CD8-positive, alpha-beta memory T cell (primary cell): ENCODE data around the gene APH1A. TPM values are rescaled to one million over a fixed set of nuclear protein-coding genes. Genes with fewer than 3 reads are reported as not detected.
"Not testable (repeated sequence)": the region's sequence is repeated elsewhere in the genome, so short reads cannot be mapped to it uniquely, and the experiment has no call there.

ENCODE experiments used
- CTCF ChIA-PET: fragments of 350-600 bp; sonication (Branson Sonifier 250); formaldehyde crosslinking; loops from one replicate; lab custom pipeline; 2021; ENCODE audit warnings: antibody characterized with exemption; lab: Charles Lee
- POLR2A ChIA-PET: fragments of 350-600 bp; sonication (Branson Sonifier 250); formaldehyde crosslinking; loops from one replicate; lab custom pipeline; 2021; ENCODE audit warnings: antibody characterized with exemption; lab: Charles Lee
- DNase-seq, 5 donors: peaks; one replicate each; pipeline versions ENCODE4 v3.0.0 to v3.0.0-alpha.2; 2020 to 2022; ENCODE audit warnings: mixed read lengths in 1 of 5
- H3K27ac ChIP-seq: one replicate; pipeline ENCODE4 v1.7.0; 2013; ENCODE audit warnings: low read depth, mild to moderate bottlenecking, low read length, moderate library complexity
- H3K27me3 ChIP-seq: 2 replicates; pipeline ENCODE4 v1.7.0; 2013; ENCODE audit warnings: low read length, mild to moderate bottlenecking; ENCODE audit not compliant: insufficient read depth, poor library complexity, severe bottlenecking
- H3K36me3 ChIP-seq: 2 replicates; pipeline ENCODE4 v1.7.0; 2013; ENCODE audit warnings: mild to moderate bottlenecking, low read length, moderate library complexity; ENCODE audit not compliant: insufficient read depth
- H3K4me1 ChIP-seq: 2 replicates; pipeline ENCODE4 v1.7.0; 2013; ENCODE audit warnings: mild to moderate bottlenecking, low read length, moderate library complexity; ENCODE audit not compliant: insufficient read depth
- H3K4me3 ChIP-seq: 2 replicates; pipeline ENCODE4 v1.7.0; 2013; ENCODE audit warnings: mild to moderate bottlenecking, low read length
- H3K9me3 ChIP-seq: 2 replicates; pipeline ENCODE4 v1.7.0; 2013; ENCODE audit warnings: mild to moderate bottlenecking, low read length
- H3K27ac Mint-ChIP-seq, 8 donors: one replicate each; pipeline ENCODE4 v1.8.0; 2020 to 2021; ENCODE audit warnings: mixed read lengths in 8 of 8, mild to moderate bottlenecking in 6 of 8, inconsistent platforms in 3 of 8, moderate library complexity in 3 of 8
- H3K27me3 Mint-ChIP-seq, 2 donors: one replicate each; pipeline ENCODE4 v1.8.0; 2020 to 2021; ENCODE audit warnings: mixed read lengths in 2 of 2, mild to moderate bottlenecking in 1 of 2, moderate library complexity in 1 of 2
- H3K36me3 Mint-ChIP-seq, 3 donors: one replicate each; pipeline ENCODE4 v1.8.0; 2020 to 2021; ENCODE audit warnings: mixed read lengths in 3 of 3, inconsistent platforms in 1 of 3, mild to moderate bottlenecking in 1 of 3
- H3K4me1 Mint-ChIP-seq, 3 donors: one replicate each; pipeline ENCODE4 v1.8.0; 2020 to 2021; ENCODE audit warnings: mixed read lengths in 3 of 3, inconsistent platforms in 1 of 3, mild to moderate bottlenecking in 1 of 3
- H3K4me3 Mint-ChIP-seq, 7 donors: one replicate each; pipeline ENCODE4 v1.8.0; 2020 to 2021; ENCODE audit warnings: mixed read lengths in 7 of 7, mild to moderate bottlenecking in 6 of 7, moderate library complexity in 4 of 7, inconsistent platforms in 2 of 7
- H3K9me3 Mint-ChIP-seq, 5 donors: one replicate each; pipeline ENCODE4 v1.8.0; 2020 to 2022; ENCODE audit warnings: mixed read lengths in 5 of 5, mild to moderate bottlenecking in 3 of 5, moderate library complexity in 2 of 5, inconsistent platforms in 1 of 5
- polyA plus RNA-seq: library from polyadenylated mRNA; unstranded; fragments of 300-500 nt; fragmentation: Illumina TruSeq; gene quantifications from one replicate; pipeline ENCODE4 v1.2.3, GENCODE V29; 2021
- total RNA-seq, 2 experiments: library from RNA; stranded (reverse); gene quantifications; one replicate each; pipeline ENCODE4 v1.2.3, GENCODE V29; 2021

The APH1A gene
- total RNA-seq, result 100 to 1,000 TPM; 139 to 140 TPM
- polyA plus RNA-seq, result 63.4 TPM

DNA sequence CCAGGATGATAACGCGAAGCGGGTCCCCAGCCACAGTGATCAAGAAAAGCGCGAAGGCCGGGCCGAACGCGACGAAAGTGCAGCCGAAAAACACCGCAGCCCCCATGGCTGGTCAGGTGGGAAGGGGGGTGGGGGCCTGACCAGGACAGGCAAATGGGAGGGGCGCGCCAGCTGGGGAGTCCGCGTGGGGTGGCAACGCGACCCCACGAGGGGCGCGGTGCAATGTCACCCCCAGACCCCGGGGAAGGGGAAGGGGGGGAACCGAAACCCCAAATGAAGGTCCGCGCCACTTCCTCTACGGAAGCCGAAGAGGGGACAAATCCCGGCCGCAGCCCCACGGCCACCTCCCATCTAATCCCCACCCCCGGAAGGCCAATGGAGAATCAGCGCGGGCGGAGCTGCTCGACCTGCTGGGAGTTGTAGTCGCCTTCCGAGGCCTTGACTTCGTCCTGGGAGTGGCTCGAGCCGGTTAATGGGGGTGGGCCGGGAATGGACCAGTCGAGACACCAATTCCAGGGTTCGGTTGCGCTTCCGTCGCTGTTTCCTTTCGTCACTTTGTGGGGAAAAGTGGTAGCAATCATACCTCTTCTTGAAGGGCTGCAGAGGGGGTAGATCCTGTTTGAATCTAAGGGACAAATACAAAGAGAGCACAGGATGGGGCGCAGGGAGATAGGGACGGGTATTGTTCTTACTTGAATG is at the start of gene APH1A:
Gene APH1A, minus strand, starts transcription at position 312 of the 699 bp plus-strand sequence. Its CDS starts 206 bp downstream, at position 106.
- Mint-ChIP-seq H3K36me3 (peaks cover 3 to 52% (median 12%) of the 10 kb centered on the region in 3 donors), H3K27ac (peak within 1 kb of the TSS; percentile 88 to 100 (median 97)), H3K4me1 (peaks cover 24 to 35% (median 32%) of the 10 kb centered on the region in 3 donors), H3K4me3 (peak within 1 kb of the TSS; percentile 91 to 98 (median 93)), H3K9me3 (no peaks in the 10 kb centered on the region), H3K27me3 (peaks cover 0 to 5% of the 10 kb centered on the region in 2 donors)
- Histone ChIP-seq H3K4me3 (peak within 1 kb of the TSS; percentile 77), H3K36me3 (peaks cover 18% of the 10 kb centered on the region), H3K27me3 (no peaks in the 10 kb centered on the region), H3K4me1 (peaks cover 24% of the 10 kb centered on the region), H3K9me3 (no peaks in the 10 kb centered on the region), H3K27ac (peak within 1 kb of the TSS; percentile 94)
- ChIA-PET POLR2A (interaction anchor here (0.6 to 1.5 kb wide), 7 partner anchors 9 to 95 kb away, joined by 3 to 12 read pairs (median 4); partner anchors contain the start of genes CIART and RPRD2), CTCF (interaction anchor here (0.8 to 6.5 kb wide), 5 partner anchors 9 to 29 kb away, joined by 3 to 32 read pairs (median 4); partner anchors contain the start of gene CA14)
- DNase-seq, result peak; percentile 87 to 95 (median 88)

DNA sequence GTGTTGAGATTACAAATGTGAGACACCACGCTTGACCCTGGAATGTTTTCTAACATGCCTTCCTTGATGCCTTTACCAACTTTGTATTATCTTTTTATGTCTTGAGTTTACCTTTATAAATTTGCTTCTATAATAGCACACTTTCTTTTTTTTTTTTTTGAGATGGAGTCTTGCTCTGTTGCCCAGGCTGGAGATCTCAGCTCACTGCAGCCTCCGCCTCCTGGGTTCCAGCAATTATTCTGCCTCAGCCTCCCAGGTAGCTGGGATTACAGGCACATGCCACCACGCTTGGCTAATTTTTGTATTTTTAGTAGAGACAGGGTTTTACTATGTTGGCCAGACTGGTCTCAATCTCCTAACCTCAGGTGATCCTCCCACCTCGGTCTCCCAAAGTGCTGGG is 45.9 kb upstream of the APH1A start:
- H3K4me3 Mint-ChIP-seq, H3K4me1 Mint-ChIP-seq, H3K4me1 ChIP-seq, H3K27ac ChIP-seq, H3K4me3 ChIP-seq, H3K9me3 Mint-ChIP-seq, CTCF ChIA-PET, H3K27me3 Mint-ChIP-seq, H3K27me3 ChIP-seq, H3K36me3 Mint-ChIP-seq, POLR2A ChIA-PET, H3K9me3 ChIP-seq, H3K27ac Mint-ChIP-seq, DNase-seq, H3K36me3 ChIP-seq: not testable (repeated sequence)

DNA sequence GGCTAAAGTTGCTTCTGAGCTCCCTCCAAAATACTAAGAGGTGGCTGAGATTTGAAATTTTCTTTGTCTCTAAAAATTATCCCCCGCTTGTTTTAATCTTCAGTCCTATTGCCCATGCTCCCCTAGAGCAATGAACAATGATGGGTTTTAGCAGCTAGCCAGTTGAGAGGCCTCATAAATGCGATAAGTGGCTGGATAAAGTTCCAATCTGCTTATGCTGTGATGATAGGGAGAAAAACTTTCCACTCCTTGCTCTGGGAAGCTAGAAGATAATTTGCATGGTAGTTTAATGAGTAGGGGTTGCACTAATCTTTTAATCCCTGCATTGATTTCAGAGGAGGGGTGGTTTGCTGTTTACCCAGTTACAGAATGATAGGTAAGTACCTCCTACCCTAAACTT is 42.9 kb upstream of the APH1A start:
- CTCF ChIA-PET, result no interaction called here
- Mint-ChIP-seq H3K4me3 (no peak overlapping the region), H3K27me3 (no peaks in the 10 kb centered on the region)

DNA sequence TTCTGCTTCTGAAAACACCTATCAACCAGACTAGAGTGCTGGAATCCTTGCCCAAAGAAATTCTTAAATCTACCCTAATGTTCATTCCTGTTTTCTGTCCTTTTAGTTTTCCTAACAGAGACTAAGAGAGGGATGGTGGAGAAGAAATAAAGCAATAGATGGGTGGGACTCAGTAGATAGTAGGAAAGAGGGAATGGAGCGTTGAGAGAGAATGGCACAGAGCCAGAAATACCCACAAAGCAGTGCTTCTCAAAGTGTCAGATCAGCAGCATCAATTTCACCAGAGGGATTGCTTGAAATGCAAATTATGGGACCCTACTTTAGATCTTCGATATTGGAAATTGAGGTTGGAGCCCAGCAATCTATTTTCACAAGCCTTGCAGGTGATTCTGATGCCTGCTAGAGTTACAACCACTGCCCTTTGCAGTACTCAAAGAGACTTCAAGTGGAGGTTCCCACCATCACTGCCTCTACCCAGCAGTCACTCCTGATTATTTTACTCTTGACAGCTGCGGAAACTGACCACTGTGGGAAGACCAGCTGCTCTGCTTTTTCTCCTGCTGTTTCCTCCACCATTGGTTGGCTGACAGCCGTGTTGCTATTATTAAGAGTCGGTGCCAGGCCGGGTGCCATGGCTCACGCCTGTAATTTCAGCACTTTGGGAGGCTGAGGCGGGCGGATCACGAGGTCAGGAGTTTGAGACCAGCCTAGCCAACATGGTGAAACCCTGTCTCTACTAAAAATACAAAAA is 41.1 kb upstream of the APH1A start:
- Histone ChIP-seq H3K4me3 (no peak overlapping the region), H3K36me3 (no peaks in the 10 kb centered on the region), H3K27ac (no peak overlapping the region), H3K4me1 (no peaks in the 10 kb centered on the region), H3K27me3 (no peaks in the 10 kb centered on the region), H3K9me3 (no peaks in the 10 kb centered on the region)
- Mint-ChIP-seq H3K9me3 (no peaks in the 10 kb centered on the region), H3K4me1 (no peaks in the 10 kb centered on the region), H3K4me3 (no peak overlapping the region), H3K27me3 (no peaks in the 10 kb centered on the region), H3K36me3 (peaks cover 5 to 33% (median 5%) of the 10 kb centered on the region in 3 donors), H3K27ac (peak overlapping the region in 2 of 8 donors; percentile 46 to 79)
- ChIA-PET POLR2A (no interaction called here), CTCF (no interaction called here)
- no peak for DNase-seq

More for the DNA sequence above, 42.9 kb upstream of the APH1A start:
- Histone ChIP-seq H3K27ac (no peak overlapping the region), H3K4me1 (no peaks in the 10 kb centered on the region), H3K36me3 (no peaks in the 10 kb centered on the region), H3K9me3 (no peaks in the 10 kb centered on the region), H3K4me3 (no peak overlapping the region), H3K27me3 (no peaks in the 10 kb centered on the region)
- POLR2A ChIA-PET, result no interaction called here
- Mint-ChIP-seq H3K4me1 (no peaks in the 10 kb centered on the region), H3K9me3 (no peaks in the 10 kb centered on the region), H3K36me3 (peaks cover 3 to 21% (median 5%) of the 10 kb centered on the region in 3 donors), H3K27ac (no peak overlapping the region)
- DNase-seq, result no peak

DNA sequence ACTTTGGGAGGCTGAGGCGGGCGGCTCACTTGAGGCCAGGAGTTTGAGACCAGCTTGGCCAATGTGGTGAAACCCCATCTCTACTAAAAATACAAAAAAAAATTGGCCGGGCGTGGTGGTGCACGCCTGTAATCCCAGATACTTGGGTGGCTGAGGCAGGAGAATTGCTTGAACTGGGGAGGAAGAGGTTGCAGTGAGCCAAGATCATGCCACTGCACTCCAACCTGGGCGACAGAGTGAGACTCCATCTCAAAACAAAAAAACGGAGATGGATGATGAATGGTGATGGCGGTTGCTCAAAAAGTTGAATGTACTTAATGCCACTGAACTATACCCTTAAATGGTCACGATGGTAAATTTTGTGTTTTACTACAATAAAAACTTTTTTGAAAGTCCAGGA is 39.8 kb upstream of the APH1A start:
- peak overlapping the region in 2 of 8 donors; percentile 41 to 57 for H3K27ac Mint-ChIP-seq
- not testable (repeated sequence) for H3K4me3 Mint-ChIP-seq
- POLR2A ChIA-PET, result interaction anchor here (0.7 kb wide), 1 partner anchor 53 kb away, joined by 3 read pairs; no protein-coding TSS in a partner anchor

DNA sequence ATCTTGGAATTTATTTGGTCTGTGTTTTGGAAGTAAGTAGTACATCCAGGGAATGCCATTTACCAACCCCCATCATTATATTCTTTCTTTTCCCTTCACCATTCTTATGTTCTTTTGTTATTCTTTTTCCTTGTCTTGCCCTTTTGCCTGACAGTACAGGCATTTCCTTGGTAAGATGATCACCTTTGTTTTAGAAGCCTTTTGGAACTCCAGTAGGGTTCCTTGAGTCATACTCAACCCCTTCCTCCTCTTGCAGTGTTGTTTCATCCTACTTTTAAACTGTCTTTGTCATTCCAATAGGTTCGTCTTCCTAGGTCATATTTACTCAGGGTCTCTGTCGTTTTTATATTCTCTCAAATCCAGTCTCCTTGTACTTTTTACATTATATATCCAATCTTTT is 34.1 kb upstream of the APH1A start:
- H3K4me1 Mint-ChIP-seq, result peaks cover 2 to 19% (median 3%) of the 10 kb centered on the region in 3 donors
- POLR2A ChIA-PET, result no interaction called here
- H3K27me3 Mint-ChIP-seq, result no peaks in the 10 kb centered on the region
- Histone ChIP-seq H3K27ac (no peak overlapping the region), H3K36me3 (peaks cover 16% of the 10 kb centered on the region), H3K27me3 (no peaks in the 10 kb centered on the region), H3K4me1 (no peaks in the 10 kb centered on the region), H3K4me3 (no peak overlapping the region), H3K9me3 (no peaks in the 10 kb centered on the region)
- no peak overlapping the region for H3K4me3 Mint-ChIP-seq
- peaks cover under 1 to 62% (median 15%) of the 10 kb centered on the region in 3 donors for H3K36me3 Mint-ChIP-seq
- no peaks in the 10 kb centered on the region for H3K9me3 Mint-ChIP-seq
- CTCF ChIA-PET, result no interaction called here
- DNase-seq, result no peak
- peak overlapping the region in 3 of 8 donors; percentile 17 to 71 (median 19) for H3K27ac Mint-ChIP-seq

More for the DNA sequence above, 39.8 kb upstream of the APH1A start:
- peaks cover 5 to 37% (median 6%) of the 10 kb centered on the region in 3 donors for H3K36me3 Mint-ChIP-seq
- H3K4me3 ChIP-seq, H3K9me3 Mint-ChIP-seq, H3K27me3 Mint-ChIP-seq, CTCF ChIA-PET, H3K27ac ChIP-seq, H3K4me1 Mint-ChIP-seq, DNase-seq, H3K27me3 ChIP-seq, H3K36me3 ChIP-seq, H3K4me1 ChIP-seq, H3K9me3 ChIP-seq: not testable (repeated sequence)

DNA sequence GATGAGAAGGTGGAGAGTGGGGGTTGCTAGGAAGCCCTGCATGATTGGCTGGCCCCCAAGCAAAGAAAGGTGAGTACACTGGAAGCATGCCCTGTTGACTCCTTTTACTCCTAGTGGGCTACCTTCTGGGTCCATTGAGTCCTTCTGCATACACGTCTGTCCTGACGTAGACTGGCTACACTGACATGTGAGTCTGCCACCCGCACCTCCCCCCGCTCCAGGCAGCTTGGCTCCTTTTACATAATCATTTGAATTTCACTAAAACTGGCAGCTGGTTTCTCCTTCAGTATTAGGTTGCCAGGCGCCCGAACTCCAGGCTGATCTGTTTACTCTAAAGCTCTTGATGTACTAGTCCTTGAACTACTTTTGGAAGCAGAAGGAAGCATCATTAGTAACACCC is 33.5 kb upstream of the APH1A start:
- H3K27ac Mint-ChIP-seq, result peak overlapping the region in 4 of 8 donors; percentile 4 to 65 (median 26)
- H3K4me3 ChIP-seq, result no peak overlapping the region
- H3K36me3 ChIP-seq, result peaks cover 16% of the 10 kb centered on the region
- no peaks in the 10 kb centered on the region for H3K9me3 ChIP-seq
- CTCF ChIA-PET, result no interaction called here
- no peak overlapping the region for H3K27ac ChIP-seq
- POLR2A ChIA-PET, result no interaction called here
- peaks cover 4 to 19% (median 8%) of the 10 kb centered on the region in 3 donors for H3K4me1 Mint-ChIP-seq
- H3K36me3 Mint-ChIP-seq, result peaks cover 0 to 62% (median 15%) of the 10 kb centered on the region in 3 donors
- no peaks in the 10 kb centered on the region for H3K27me3 ChIP-seq
- H3K27me3 Mint-ChIP-seq, result no peaks in the 10 kb centered on the region
- H3K9me3 Mint-ChIP-seq, result no peaks in the 10 kb centered on the region
- no peak overlapping the region for H3K4me3 Mint-ChIP-seq
- H3K4me1 ChIP-seq, result no peaks in the 10 kb centered on the region
- no peak for DNase-seq

DNA sequence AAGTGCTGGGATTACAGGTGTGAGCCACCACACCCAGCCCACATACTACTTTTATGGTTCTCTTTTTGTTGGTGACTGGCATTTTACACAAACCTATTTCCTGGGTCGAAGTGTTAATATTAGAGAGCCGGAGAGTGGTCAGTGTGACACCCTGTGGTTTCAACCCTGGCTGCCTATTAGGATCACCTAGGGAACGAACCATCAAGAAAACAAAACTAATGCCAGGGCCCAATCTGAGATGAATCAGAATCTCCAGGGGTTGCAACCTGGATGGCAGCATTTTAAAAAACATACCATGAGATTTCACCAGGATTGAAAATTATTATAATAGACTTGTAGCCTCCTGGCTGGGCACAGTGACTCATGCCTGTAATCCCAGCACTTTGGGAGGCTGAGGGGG is 30.9 kb upstream of the APH1A start:
- CTCF ChIA-PET, result no interaction called here
- no peaks in the 10 kb centered on the region for H3K27me3 ChIP-seq
- no peaks in the 10 kb centered on the region for H3K4me1 ChIP-seq
- POLR2A ChIA-PET, result interaction anchor here (0.7 kb wide), 1 partner anchor 121 kb away, joined by 4 read pairs; no protein-coding TSS in a partner anchor
- Mint-ChIP-seq H3K4me1 (peaks cover 15 to 36% (median 25%) of the 10 kb centered on the region in 3 donors), H3K27ac (peak overlapping the region in 4 of 8 donors; percentile 12 to 51 (median 24)), H3K9me3 (no peaks in the 10 kb centered on the region), H3K27me3 (peaks cover 0 to 1% of the 10 kb centered on the region in 2 donors), H3K36me3 (peaks cover 0 to 66% (median 21%) of the 10 kb centered on the region in 3 donors), H3K4me3 (no peak overlapping the region)
- no peak overlapping the region for H3K4me3 ChIP-seq
- H3K36me3 ChIP-seq, result peaks cover 16% of the 10 kb centered on the region
- DNase-seq, result no peak
- no peaks in the 10 kb centered on the region for H3K9me3 ChIP-seq
- no peak overlapping the region for H3K27ac ChIP-seq
